Measurements from ENCODE around the gene KCTD5.

KCTD5 gene

GRCh38 chr16:2697401-2697948 is 15.2 kb downstream of the KCTD5 start:
- no peak for DNase-seq (ENCODE audit: low spot score)

- no peak for DNase-seq (ENCODE audit: low spot score)
These were observed 16.0 kb downstream of the KCTD5 start for GRCh38 chr16:2698103-2698870.

DNA sequence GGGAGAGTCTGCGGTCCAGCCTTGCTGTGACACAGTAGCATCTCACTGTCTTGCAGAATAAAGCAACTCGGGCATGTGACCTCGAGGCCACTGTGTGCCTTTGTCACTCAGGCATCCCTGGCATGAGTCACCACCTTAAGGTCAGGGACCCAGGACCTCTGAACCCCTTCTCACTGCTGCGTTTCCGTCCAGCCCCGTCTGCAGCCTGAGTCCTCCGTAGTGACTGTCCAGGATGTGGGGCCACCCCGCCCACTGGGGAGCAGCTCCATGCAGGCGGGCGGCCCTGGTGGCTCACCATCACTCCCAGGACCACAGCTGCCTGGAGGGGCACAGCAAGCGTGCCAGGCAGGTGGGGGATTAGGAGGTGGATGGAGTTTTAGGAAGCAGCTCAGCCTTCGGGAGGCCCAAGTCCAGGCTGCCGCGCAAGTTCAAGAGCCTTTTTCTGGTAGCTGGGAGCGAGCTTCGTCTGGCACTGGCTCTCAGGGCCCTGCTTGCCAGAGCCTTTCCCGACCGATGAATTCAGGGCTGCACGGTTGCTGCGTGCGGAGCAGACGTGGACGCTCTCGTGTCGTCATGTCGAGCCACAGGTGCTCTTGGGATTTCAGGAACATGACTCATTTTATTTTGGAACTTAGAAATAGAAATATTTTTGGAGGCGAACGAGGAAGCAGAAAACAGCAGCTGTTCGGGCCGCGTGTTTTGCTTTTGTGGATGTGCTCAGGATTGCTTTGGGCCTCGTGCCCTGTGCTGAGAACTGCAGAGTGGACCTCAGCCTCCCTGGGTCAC is 16.8 kb downstream of the KCTD5 start:
- DNase-seq (ENCODE audit: low spot score), result no peak

DNA sequence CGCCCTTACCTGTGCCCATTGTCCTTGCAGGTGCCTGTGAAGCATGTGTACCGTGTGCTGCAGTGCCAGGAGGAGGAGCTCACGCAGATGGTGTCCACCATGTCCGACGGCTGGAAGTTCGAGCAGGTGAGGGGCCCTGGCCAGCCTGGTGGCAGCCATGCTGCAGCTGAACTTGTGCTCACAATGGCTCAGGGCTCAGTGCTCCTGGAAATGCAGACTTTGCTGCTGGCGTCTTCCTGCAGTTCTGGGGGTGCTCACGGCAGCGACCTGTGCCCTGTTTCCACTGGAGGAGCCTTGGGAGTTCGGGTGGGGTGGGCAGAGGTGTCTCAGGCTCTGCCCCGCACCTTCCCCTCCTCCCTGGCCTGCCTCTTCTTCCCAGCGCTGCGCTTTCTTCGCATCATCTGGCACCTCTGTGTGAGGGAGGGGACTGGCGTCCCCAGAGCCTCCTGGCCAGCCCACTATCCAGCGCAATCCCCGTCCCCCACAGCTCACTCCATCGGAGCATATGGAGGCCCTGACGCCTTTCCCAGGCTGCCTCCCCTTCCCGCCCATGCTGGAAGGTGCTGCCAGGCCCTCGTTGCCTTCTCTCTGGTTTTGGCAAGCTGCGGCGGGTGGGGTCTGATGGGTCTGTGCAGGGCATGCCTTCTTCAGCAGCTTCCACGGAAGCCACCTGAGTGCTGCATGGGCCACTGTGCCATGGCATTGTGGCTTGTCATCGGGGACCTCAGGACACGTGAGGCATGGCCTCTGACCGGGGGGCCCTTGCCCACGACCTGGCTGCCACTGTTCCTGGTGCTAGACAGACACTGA is 17.7 kb downstream of the KCTD5 start:
- no peak for DNase-seq (ENCODE audit: low spot score)

DNA sequence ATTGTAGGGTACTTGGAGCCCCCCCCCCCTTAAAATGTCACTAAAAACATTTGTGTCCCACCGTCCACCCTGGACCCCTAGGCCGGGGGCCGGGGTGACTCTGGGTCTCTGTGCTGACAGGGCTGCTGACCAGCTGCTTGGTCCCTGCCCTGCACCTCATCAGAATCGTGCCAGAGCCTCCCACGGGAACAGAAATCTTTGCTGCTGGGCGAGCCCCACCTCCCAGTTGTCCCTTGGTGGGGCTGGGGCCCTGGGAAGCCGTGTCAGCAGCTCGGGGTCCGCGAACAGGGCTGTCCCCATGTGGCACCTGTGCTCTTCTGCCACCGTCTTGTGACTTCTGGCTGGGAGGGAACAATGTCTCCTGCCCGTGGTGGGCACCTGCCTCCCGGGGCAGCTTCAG is 18.5 kb downstream of the KCTD5 start:
- DNase-seq (ENCODE audit: low spot score), result no peak

- DNase-seq (ENCODE audit: low spot score), result no peak
These were observed 18.9 kb downstream of the KCTD5 start for GRCh38 chr16:2701272-2701671.

DNA sequence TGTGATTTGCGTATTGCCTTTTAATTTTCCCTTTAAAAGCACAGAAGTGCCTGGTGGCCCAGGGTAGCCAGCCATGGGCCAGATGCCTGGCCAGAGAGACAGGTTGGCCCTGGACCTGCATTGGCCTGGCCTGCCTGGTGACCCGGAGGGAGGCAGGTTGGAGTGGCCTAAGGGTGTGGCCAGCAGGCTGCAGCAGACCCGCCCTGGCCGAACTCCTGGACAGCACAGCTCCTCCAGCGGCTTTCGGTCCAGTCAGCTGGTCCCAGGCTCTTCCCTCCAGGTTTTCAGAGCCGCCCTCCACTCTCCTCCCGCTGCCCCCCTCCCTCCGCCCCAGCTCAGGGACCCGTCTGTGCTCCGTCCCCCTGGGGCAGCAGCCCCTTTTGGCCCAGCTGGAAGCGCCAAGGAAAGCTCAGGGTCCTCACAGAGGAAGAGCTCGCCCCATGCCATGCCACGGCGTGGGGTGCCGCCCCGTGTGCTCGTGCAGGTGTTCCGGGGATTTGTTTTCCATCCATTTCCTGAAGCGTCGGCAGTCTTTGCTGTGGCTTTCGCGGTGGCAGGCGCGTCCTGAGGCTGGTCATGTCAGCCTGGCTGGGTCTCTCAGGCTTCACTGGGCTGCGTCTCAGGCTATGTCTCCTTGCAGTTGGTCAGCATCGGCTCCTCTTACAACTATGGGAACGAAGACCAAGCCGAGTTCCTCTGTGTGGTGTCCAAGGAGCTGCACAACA is 19.6 kb downstream of the KCTD5 start:
- no peak for DNase-seq (ENCODE audit: low spot score)

DNA sequence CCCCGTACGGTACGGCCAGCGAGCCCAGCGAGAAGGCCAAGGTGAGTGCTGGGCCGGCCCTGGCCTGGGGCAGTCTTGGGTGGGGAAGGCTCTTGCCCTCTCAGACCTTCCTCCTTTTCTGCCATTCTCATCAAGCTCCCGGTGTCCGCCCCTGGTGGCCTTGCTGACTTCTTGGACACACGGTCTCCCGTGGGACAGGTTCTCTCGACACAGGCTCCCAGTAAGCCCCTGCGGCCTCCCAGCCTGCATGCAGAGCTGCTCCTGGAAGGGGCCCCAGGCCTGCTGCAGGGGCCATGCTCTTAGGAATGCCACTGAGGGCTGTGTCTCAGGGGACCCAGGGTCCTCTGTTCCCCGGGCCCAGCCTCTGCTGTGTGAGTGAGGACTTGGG is 20.1 kb downstream of the KCTD5 start:
- no peak for DNase-seq (ENCODE audit: low spot score)

DNA sequence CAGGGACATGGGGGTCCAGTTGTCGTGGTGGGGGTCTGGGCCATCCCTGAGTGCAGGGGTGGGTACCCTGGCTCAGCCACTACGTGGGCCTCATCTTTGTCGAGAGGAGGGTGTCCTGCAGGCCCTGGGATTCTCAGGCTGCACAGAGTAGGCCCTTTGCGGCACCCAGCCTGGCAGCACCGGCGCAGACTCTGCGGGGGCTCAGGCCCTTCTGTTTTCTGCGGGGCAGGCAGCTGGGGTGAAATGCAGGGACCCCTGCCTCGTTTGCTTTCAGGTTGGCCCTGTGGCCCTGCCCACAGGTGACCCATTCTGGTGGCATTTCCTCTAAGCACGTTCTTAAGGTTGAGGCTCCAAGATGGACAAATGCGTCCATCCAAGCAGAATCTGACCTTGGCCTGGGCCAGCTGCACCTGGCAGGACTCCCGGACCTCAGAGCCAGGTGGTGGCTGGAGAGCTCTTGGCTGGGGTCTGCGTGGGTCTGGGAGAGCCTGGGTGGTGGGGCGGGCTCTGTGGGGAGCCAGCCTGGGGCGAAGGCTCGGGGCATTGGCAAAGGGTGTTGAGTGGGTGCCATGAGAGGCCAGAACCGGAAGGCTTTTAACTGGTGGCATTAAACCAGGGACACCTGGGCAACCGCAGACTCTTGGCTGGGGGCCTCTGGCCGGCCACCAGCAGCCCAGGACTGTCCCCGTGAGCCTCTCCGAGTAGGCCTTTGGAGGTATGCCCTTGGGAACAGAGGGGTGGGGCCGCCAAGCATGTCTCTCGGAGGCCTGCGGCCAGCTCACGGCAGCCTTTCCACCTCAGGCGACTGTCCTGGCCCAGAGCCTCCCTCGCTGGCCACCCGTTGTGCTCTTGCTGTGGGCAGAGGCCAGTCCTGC is 20.8 kb downstream of the KCTD5 start:
- no peak for DNase-seq (ENCODE audit: low spot score)

DNA sequence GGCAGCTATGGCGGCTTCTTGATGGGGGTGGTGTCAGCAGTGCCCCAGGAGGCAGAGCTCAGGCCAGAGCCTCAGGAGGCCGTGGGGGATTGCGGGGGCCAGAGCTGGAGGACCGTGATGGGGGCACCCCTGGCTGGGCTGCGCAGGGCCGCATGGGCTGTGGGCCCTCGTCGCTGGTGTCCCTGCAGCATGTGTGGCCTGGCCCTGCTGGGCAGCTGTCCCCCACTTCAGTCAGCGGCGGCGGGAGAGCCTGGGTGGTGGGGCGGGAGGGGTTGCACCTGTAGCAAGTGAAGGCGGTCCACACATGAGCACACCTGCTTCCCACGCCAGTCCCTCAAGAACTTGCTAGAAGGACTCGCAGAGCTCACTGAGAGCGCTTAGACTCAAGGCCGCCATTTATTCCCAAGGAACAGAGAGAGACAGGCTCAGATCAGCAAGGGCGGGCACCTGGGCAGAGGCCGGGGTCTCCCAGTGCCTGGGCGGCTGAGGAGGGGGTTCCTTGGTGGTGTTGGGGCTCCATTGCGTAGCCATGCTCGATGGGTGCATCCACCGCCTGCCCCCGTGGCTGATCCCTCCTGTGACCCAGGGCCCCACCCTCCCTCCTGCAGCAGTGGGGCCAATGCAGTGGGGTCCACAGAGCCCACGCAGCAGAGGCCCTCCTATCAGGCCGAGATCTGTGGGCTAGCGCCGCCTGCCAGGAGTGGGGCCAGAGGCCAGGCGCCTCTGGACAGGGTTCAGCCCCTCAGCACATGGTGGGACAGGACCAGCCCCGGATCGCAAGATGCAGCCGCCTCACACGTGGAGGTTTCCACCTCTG is 22.1 kb downstream of the KCTD5 start:
- no peak for DNase-seq (ENCODE audit: low spot score)

DNA sequence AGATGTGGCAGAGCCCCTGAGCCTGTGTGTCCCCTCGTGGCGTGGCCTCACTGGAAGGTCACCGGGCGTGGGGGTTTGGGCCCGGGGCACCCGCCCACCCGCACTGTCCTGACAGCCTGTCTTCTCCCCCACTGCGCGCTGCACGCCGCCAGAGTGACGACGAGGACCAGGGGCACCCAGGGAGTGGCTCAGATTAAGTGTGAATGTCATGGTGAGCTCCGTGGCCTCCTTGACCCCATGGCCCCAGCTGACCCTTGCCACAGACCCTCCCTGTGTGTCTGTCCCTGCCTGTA is 22.6 kb downstream of the KCTD5 start:
- DNase-seq (ENCODE audit: low spot score), result no peak

DNA sequence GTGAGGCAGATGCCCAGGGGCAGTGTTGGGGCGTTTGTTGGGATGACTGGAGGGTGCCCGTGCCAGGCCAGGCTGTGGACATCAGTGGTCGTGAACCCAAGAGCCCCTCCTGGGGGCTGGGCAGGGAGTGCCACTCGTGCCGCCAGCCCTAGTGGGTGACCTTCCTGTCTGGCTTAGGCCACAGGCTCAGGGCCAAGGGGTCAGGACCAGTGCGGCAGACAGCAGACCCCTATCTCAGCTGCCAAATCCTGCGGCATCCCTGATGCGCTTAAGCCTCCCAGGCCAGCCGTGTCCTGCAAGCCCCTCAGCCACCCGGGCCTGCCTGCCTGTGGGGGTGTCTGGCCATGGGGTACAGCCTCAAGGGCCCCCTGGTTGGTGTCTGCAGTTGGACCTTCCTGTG is 23.0 kb downstream of the KCTD5 start:
- DNase-seq (ENCODE audit: low spot score), result no peak

DNA sequence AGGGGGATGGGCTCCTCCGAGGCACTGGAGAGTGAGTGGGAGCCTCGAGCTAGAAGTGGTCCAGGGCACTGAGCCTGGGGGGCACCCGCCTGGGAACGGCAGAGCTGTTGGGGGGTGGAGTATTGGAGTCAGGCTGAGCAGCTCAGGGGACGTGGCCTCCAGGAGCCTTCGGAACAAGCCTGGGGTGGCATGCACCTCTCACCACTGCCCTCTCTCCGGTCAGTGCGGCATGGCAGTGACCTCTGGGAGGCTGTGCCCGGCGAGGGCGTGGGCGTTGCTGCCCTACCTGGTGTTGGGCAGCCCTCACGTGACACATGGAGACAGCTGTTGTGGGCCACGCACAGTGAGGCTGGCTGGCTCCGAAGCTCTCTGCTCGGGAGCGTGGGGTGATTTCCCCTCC is 23.8 kb downstream of the KCTD5 start:
- no peak for DNase-seq (ENCODE audit: low spot score)

DNA sequence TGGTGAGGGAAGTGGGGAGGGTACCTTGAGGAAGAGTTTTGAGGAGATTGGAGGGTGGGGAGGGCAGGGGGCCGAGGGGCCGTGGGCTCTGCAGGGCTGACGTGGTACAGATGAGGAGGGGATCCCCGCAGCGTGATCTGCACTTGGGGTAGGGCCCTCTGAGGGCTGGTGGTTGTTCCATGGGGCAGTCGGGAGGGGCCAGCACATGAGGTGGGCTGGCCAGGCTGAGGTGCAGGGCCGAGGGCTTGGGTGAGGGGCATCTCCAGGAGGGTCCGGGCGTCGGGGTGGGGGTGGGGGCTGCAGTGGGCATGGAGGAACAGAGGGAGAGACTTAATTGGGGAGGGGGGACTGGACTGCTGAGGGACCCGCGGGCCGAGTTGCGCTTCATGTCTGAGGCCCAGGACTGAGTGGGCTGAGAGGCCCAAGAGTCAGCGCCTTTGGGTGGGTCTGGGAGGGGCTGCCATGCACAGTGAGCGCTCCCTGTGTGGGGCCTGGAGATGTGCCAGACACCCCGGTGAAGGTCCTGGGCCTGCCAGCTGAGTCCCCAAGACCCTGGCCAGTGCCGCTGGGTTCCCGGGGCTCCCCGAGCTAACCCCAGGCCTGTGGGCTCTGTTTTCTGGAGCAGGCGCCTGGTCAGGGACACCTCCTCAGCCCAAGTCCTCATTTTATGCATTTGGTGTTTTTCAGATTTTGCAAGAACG is 24.4 kb downstream of the KCTD5 start:
- no peak for DNase-seq (ENCODE audit: low spot score)

GRCh38 chr16:2707368-2708289 is 25.3 kb downstream of the KCTD5 start:
- DNase-seq (ENCODE audit: low spot score), result no peak

DNA sequence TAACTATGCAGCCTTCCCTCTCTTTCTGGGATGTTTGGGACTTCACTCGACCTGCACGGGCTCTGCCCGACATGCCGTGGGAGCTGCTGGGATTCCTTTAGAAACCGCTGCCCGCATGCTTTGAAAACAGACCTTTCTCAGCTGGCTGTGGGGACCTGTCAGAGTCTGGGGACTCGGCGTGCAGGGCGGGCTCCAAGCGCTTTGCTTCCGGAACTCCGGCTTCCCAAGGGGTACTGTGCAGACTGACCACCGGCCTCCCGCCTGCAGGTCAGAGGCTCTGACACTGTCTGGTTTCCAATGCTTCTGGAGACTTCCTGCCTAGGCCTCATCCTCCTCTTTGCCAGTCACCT is 25.9 kb downstream of the KCTD5 start:
- DNase-seq (ENCODE audit: low spot score), result no peak

DNA sequence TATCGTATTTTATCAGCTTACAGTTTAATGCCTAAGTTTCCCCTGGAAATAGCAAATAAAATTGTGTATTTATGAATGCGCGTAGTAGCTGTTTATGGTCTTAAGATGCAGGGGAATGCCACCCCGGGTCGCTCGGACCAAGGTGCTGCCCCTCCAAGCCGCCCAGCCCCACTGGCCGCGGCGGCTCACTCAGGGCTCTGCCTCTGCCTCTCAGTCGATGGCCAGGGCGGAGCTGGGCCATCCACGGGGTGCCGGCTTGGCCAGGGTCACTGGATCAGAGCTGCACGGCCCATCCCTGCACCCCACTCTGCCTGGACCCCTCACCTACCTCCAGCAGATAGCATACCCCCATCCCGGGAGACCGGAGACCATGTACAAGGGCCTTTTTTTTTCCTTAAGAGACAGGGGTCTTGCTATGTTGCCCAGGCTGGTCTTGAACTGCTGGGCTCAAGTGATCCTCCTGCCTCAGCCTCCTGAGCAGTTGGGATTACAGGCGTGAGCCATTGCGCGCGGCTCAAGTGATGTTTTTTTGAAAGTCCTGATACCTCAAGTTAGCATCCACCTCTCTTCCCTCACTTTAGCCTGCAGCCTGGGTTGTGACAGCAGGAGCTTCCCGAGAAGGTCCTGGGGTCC is 26.7 kb downstream of the KCTD5 start:
- DNase-seq (ENCODE audit: low spot score), result no peak

DNA sequence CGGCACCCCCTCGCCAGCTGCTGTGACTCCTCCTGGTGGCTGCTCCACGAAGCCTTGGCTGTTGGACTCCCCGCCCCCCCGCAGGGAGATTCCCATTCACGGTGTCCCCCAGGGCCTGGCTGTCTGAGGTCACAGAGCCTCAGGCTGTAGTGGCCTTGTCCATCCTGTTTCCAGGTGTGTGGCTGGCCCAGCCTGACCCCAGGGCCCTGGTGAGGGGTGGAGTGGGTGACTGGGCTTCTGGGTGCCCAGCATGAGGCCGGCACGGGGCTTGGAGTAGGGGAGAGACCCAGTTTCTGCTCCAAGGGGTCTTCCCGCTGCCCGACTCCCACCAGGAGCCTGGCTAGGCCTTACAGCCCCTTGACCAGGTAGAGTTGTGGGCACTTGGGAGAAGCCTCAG is 27.3 kb downstream of the KCTD5 start:
- DNase-seq (ENCODE audit: low spot score), result no peak
